ENCODE results near the gene SREK1. TPM values are rescaled to one million over a fixed set of nuclear protein-coding genes. Genes with fewer than 3 reads are reported as not detected.
A peak's percentile ranks its signal among the peaks of the same experiment; 100 is the strongest.
"Not testable (repeated sequence)": the region's sequence is repeated elsewhere in the genome, so short reads cannot be mapped to it uniquely, and the experiment has no call there.

SREK1 gene
- total RNA-seq, 4 donors from 2014 or later: 124 to 236 (median 192) TPM

GRCh38 chr5:66122379-66123034 lies 21.6 kb upstream of the SREK1 start:
- Histone ChIP-seq H3K27ac (no peak overlapping the region), H3K4me1 (no peaks in the 10 kb centered on the region), H3K27me3 (no peaks in the 10 kb centered on the region), H3K9me3 (no peaks in the 10 kb centered on the region), H3K36me3 (no peaks in the 10 kb centered on the region), H3K4me3 (replicated peaks in 1 of 3) (no peak overlapping the region)
- WGBS, 2 donors: 97 to 98% methylated on average over 2 of the region's 2 CpGs
- intact Hi-C loops (cut with DNase I): no loop called here
- DNase-seq: no peak
- TF ChIP-seq POLR2A (IDR thresholded peaks at IDR 0.05): no peak
- TF ChIP-seq CTCF (IDR thresholded peaks at IDR 0.05): no peak

- TF ChIP-seq CTCF (IDR thresholded peaks at IDR 0.05) (no peak), POLR2A (IDR thresholded peaks at IDR 0.05) (no peak)
- H3K4me1 ChIP-seq: peaks cover 2 to 3% of the 10 kb centered on the region in 2 donors
- 72 to 82% methylated on average over 4 of the region's 4 CpGs for WGBS, 2 donors
- H3K27ac ChIP-seq: no peak overlapping the region
- H3K4me3 ChIP-seq (replicated peaks in 1 of 3): no peak overlapping the region
- DNase-seq: no peak
- H3K27me3 ChIP-seq: no peaks in the 10 kb centered on the region
- no peaks in the 10 kb centered on the region for H3K9me3 ChIP-seq
- no peaks in the 10 kb centered on the region for H3K36me3 ChIP-seq
- intact Hi-C loops (cut with DNase I): no loop called here
Measured at GRCh38 chr5:66129144-66129543, 15.0 kb upstream of the SREK1 start.

GRCh38 chr5:66130493-66130892 lies 13.6 kb upstream of the SREK1 start:
- Histone ChIP-seq H3K36me3 (no peaks in the 10 kb centered on the region), H3K4me1 (peaks cover 8 to 12% of the 10 kb centered on the region in 2 donors), H3K4me3 (replicated peaks in 1 of 3) (no peak overlapping the region), H3K27ac (no peak overlapping the region), H3K9me3 (no peaks in the 10 kb centered on the region), H3K27me3 (no peaks in the 10 kb centered on the region)
- no peak for DNase-seq
- intact Hi-C loops (cut with DNase I): no loop called here
- TF ChIP-seq CTCF (IDR thresholded peaks at IDR 0.05): no peak
- TF ChIP-seq POLR2A (IDR thresholded peaks at IDR 0.05): no peak
- WGBS, 2 donors: 98% methylated on average over 1 of the region's 1 CpG

GRCh38 chr5:66134407-66134861 lies 9.7 kb upstream of the SREK1 start:
- TF ChIP-seq POLR2A (IDR thresholded peaks at IDR 0.05) (no peak), CTCF (IDR thresholded peaks at IDR 0.05) (no peak)
- peak; percentile 3 to 16 for DNase-seq
- Histone ChIP-seq H3K27ac (peak overlapping the region; percentile 58 to 65 (median 59)), H3K4me1 (peaks cover 8 to 12% of the 10 kb centered on the region in 2 donors), H3K27me3 (no peaks in the 10 kb centered on the region), H3K36me3 (no peaks in the 10 kb centered on the region), H3K4me3 (replicated peaks in 1 of 3) (no peak overlapping the region), H3K9me3 (no peaks in the 10 kb centered on the region)
- intact Hi-C loops (cut with DNase I): no loop called here
- WGBS, 2 donors: 30 to 47% methylated on average over 1 of the region's 1 CpG

- Histone ChIP-seq H3K4me1 (peaks cover 8 to 12% of the 10 kb centered on the region in 2 donors), H3K27me3 (no peaks in the 10 kb centered on the region), H3K36me3 (no peaks in the 10 kb centered on the region), H3K9me3 (no peaks in the 10 kb centered on the region), H3K4me3 (replicated peaks in 1 of 3) (no peak overlapping the region), H3K27ac (no peak overlapping the region)
- WGBS, 2 donors: 92 to 95% methylated on average over 2 of the region's 2 CpGs
- TF ChIP-seq POLR2A (IDR thresholded peaks at IDR 0.05): no peak
- no peak for TF ChIP-seq CTCF (IDR thresholded peaks at IDR 0.05)
- DNase-seq: no peak
- intact Hi-C loops (cut with DNase I): no loop called here
Measured at GRCh38 chr5:66136053-66136452, 8.0 kb upstream of the SREK1 start.

GRCh38 chr5:66136944-66137343 lies 7.2 kb upstream of the SREK1 start:
- intact Hi-C loops (cut with DNase I); H3K27me3 ChIP-seq; DNase-seq; H3K36me3 ChIP-seq; H3K4me3 ChIP-seq (replicated peaks in 1 of 3); H3K9me3 ChIP-seq; H3K27ac ChIP-seq: not testable (repeated sequence)
- 87 to 93% methylated on average over 3 of the region's 3 CpGs for WGBS, 2 donors
- peaks cover 8 to 12% of the 10 kb centered on the region in 2 donors for H3K4me1 ChIP-seq
